VCaP (cell line): ENCODE results near the gene OR2T29.
"Not testable (repeated sequence)": the region's sequence is repeated elsewhere in the genome, so short reads cannot be mapped to it uniquely, and the experiment has no call there.

Experiments
- H3K27ac ChIP-seq: fragments of 450-650 bp; 2 replicates; pipeline ENCODE4 v1.5.1; 2017
- CTCF ChIP-seq: fragments of 450-650 bp; conservative IDR thresholded peaks from 2 replicates; pipeline ENCODE4 v1.5.1; 2017; ENCODE audit warnings: mild to moderate bottlenecking, moderate library complexity

OR2T29 gene, protein sequence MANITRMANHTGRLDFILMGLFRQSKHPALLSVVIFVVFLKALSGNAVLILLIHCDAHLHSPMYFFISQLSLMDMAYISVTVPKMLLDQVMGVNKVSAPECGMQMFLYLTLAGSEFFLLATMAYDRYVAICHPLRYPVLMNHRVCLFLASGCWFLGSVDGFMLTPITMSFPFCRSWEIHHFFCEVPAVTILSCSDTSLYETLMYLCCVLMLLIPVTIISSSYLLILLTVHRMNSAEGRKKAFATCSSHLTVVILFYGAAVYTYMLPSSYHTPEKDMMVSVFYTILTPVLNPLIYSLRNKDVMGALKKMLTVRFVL

GRCh38 chr1:248562672-248563071, at the start of gene OR2T29:
Gene OR2T29, minus strand, starts transcription at chr1:248562772. Its CDS starts 3,281 bp downstream, at chr1:248559491.
- not testable (repeated sequence) for H3K27ac ChIP-seq

DNA sequence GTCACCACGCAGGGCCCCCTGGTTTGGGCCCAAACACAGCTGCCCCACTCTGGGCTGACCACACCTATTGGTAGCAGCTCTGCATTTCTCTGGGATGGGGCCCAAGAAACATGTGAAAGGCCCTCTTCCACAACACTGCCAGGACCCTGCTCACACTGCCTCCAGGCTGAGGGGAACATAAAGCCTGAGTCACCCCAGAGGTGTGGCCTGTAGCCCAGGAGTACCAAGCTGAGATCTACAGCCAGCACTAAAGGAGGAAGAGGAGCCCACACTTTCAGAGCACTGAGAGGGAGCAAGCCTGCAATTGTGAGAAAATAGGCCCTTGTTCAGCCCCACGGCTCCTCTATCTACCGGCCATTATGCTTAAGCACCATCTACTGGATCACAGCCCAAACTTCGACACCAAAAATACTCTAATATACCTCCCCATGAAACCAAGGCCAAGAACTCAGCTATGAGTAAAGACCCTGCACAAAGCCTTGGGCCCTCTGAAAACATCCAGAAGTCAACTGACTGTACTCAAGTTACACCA, 49.4 kb upstream of the OR2T29 start:
- H3K27ac ChIP-seq, result no peak overlapping the region
- TF ChIP-seq CTCF, result no peak

DNA sequence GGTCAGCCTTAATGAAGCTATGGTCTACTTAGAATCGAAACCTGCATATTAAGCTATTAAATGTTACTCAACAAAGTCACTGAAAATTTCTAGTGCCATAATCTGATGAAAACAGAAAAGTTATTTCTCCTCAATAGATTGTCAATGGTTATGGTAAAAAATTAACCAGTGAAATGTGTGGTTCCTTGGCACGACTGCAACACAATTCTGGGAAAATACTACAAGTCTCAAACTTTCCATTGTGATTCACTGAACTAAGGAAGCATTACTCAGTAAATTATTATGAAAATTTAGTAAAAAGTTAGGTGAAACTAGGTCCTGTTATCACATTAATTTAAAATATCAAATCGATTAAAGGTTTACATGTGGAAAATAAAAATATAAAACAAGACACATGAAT, 47.7 kb upstream of the OR2T29 start:
- TF ChIP-seq CTCF, result no peak
- H3K27ac ChIP-seq, result no peak overlapping the region

DNA sequence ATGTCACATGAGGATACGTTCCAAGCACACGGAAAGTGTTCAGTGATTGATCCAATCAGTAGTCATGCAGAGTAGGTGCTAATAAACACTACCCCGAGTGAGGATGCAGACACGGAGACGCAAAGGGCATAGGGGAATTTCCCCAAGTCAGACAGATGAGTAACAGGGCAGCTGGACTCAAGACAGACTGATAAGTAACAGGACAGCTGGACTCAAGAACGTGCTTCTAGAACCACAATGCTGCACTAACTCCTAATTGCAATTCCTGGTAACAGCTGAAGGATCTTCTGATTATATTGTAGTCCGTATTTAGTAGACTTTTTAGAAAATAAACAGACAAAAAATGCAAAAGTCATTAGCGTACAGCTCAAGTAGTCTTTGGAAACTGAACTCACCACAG, 36.8 kb upstream of the OR2T29 start:
- no peak overlapping the region for H3K27ac ChIP-seq
- no peak for TF ChIP-seq CTCF

DNA sequence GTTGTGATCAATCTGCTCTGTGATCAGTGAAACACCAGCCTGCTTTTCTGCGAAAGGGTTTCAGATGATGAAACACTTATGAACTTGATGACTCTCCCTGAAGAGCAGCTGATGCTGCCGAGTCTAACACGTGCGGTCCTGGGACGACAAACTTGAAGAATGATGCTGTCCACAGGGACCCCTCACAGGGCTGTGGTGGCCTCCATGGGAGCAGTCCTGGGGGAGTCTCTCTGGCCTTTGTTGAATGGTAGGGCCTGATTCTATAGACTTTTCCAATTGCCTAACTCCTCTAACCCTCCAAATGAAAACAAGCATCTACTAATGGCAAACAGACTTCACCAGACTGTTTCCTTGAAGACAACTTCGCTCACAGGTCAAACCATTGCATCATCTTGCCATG, 35.0 kb upstream of the OR2T29 start, which contains the start of gene OR2T10:
Gene OR2T10 (minus strand): TSS at position 112 of the 400 bp plus-strand sequence. CDS start 3,932 bp downstream, outside the sequence.
- TF ChIP-seq CTCF, result no peak
- no peak within 1 kb of the TSS for H3K27ac ChIP-seq

DNA sequence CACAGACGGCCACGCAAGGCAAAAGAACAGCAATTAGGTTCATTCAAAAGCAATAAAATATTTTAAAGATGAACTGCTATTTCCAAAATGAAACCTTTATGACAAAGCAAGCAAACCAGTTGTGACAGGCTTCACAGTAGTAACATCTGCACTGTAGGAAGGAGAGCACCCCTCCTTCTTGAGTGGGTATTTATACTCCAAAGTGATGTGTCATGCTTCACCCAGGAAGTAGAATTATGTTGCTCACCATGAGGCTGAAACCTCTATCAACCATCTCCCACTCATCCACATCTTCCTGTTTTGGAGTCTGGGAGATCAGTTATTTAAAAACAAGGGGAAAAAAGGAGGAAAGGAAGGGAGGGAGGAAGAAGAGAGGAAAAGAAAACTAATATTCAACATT, 34.0 kb upstream of the OR2T29 start:
- no peak overlapping the region for H3K27ac ChIP-seq
- TF ChIP-seq CTCF, result no peak

DNA sequence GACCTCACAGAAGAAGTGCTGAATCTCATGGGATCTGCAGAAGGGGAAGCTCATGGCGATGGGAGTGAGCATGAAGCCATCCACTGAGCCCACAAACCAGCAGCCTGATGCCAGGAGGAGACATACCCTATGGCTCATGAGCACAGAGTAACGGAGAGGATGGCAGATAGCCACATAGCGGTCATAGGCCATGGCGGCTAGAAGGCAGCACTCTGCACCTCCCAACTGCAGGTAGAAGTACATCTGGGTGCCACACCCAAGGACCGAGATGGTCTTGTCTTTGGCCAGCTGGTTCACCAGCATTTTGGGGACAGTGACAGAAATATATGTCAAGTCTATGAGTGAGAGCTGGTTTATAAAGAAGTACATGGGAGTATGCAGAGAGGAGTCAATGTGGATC, 30.7 kb upstream of the OR2T29 start:
- no peak overlapping the region for H3K27ac ChIP-seq
- TF ChIP-seq CTCF, result no peak

GRCh38 chr1:248592655-248593054, 30.1 kb upstream of the OR2T29 start:
- H3K27ac ChIP-seq, result no peak overlapping the region
- TF ChIP-seq CTCF, result no peak
